SK-N-SH (cell line): ENCODE measurements around the gene IL27RA.
"Not testable (repeated sequence)": the region's sequence is repeated elsewhere in the genome, so short reads cannot be mapped to it uniquely, and the experiment has no call there.

ENCODE experiments used
- CTCF ChIP-seq: fragments of 200-600 bp; sonication (generic); IDR thresholded peaks from 2 replicates; pipeline ENCODE4 v1.6.1; 2017; ENCODE audit warnings: antibody characterized with exemption, mild to moderate bottlenecking, moderate library complexity
- FOXM1 ChIP-seq: IDR thresholded peaks from 2 replicates; pipeline ENCODE4 v1.4.0; 2012; ENCODE audit warnings: low read depth, mild to moderate bottlenecking
- JUND ChIP-seq: IDR thresholded peaks from 2 replicates; pipeline ENCODE4 v1.4.0; 2012
- MXI1 ChIP-seq: IDR thresholded peaks from 2 replicates; pipeline ENCODE4 v1.6.1; 2012; ENCODE audit warnings: mild to moderate bottlenecking, low read depth, low read length, improper control_type of control experiment
- NRF1 ChIP-seq: IDR thresholded peaks from 2 replicates; pipeline ENCODE4 v1.6.1; 2012; ENCODE audit warnings: low read depth, mild to moderate bottlenecking, low read length
- RFX5 ChIP-seq: IDR thresholded peaks from 2 replicates; pipeline ENCODE4 v1.6.1; 2012; ENCODE audit warnings: mild to moderate bottlenecking, improper control_type of control experiment, low read length
- TF ChIP-seq, protein P1 (sequence below): IDR thresholded peaks from 2 replicates; pipeline ENCODE4 v1.4.0; 2012; ENCODE audit warnings: low read depth

- TF ChIP-seq CTCF, FOXM1, MXI1, RFX5, NRF1, JUND: not testable (repeated sequence)
- TF ChIP-seq, protein P1, sequence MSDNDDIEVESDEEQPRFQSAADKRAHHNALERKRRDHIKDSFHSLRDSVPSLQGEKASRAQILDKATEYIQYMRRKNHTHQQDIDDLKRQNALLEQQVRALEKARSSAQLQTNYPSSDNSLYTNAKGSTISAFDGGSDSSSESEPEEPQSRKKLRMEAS, result not testable (repeated sequence)
Observed at GRCh38 chr19:14035159-14035558, 3.6 kb downstream of the IL27RA start.
